ENCODE results near the gene DYNLL1.

DNA sequence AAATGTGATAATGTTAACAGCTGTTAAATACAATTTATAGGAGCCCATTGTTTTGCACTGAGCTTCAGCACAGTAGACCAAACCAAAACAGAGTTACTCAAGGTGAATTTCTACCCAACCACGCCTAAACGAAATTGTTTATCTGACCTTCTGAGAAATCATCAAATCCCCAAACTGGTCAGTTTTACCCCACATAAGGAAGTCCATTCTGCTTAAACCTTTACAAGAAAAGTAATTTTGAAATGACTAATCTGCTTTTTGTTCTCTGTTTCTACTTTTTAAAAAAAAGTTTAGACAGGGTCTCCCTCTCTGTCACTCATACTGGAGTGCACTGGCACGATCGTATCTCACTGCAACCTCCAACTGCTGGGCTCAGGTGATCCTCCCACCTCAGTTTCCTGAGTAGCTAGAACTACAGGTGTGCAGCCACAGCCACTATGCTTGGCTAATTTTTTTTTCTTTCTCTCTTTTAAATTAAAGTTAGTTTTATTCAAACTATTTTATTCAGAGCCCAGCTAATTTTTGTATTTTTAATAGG lies 36.9 kb downstream of the DYNLL1 start:
- TF ChIP-seq, protein P1, sequence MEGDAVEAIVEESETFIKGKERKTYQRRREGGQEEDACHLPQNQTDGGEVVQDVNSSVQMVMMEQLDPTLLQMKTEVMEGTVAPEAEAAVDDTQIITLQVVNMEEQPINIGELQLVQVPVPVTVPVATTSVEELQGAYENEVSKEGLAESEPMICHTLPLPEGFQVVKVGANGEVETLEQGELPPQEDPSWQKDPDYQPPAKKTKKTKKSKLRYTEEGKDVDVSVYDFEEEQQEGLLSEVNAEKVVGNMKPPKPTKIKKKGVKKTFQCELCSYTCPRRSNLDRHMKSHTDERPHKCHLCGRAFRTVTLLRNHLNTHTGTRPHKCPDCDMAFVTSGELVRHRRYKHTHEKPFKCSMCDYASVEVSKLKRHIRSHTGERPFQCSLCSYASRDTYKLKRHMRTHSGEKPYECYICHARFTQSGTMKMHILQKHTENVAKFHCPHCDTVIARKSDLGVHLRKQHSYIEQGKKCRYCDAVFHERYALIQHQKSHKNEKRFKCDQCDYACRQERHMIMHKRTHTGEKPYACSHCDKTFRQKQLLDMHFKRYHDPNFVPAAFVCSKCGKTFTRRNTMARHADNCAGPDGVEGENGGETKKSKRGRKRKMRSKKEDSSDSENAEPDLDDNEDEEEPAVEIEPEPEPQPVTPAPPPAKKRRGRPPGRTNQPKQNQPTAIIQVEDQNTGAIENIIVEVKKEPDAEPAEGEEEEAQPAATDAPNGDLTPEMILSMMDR (conservative IDR thresholded peaks at IDR 0.05), result no peak
- no peak for TF ChIP-seq EZH2 (IDR thresholded peaks at IDR 0.05; ENCODE audit: low read depth)

Data from PC-9 (cell line).